ENCODE results near the gene HYOU1.
"Not testable (repeated sequence)": the region's sequence is repeated elsewhere in the genome, so short reads cannot be mapped to it uniquely, and the experiment has no call there.

The HYOU1 gene

DNA sequence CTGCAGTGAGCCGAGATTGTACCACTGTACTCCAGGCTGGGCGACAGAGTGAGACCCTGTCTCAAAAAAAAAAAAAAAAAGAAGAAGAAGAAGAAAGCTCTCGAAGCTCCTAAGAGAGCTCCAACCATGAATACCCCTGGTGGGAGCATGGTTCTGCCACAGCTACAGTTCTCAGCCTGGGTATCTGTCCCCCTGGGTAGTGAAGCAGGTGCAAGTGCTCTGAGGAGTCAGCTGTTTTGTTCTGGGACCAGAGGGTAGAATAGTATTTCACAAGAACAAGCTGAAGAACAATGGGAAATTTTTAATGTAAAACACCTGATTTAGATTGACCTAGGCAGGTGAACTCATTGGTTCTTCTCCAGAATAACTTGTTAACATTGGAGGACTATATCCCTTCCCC is 4.3 kb upstream of the HYOU1 start:
- H3K27ac Mint-ChIP-seq: no peak overlapping the region
- TF ChIP-seq, protein P1, sequence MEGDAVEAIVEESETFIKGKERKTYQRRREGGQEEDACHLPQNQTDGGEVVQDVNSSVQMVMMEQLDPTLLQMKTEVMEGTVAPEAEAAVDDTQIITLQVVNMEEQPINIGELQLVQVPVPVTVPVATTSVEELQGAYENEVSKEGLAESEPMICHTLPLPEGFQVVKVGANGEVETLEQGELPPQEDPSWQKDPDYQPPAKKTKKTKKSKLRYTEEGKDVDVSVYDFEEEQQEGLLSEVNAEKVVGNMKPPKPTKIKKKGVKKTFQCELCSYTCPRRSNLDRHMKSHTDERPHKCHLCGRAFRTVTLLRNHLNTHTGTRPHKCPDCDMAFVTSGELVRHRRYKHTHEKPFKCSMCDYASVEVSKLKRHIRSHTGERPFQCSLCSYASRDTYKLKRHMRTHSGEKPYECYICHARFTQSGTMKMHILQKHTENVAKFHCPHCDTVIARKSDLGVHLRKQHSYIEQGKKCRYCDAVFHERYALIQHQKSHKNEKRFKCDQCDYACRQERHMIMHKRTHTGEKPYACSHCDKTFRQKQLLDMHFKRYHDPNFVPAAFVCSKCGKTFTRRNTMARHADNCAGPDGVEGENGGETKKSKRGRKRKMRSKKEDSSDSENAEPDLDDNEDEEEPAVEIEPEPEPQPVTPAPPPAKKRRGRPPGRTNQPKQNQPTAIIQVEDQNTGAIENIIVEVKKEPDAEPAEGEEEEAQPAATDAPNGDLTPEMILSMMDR (IDR thresholded peaks at IDR 0.05): no peak
- no peak overlapping the region for H3K4me3 Mint-ChIP-seq
- no peak for DNase-seq
- peaks cover 14% of the 10 kb centered on the region for H3K4me1 Mint-ChIP-seq
- H3K36me3 Mint-ChIP-seq (ENCODE audit: low read depth): peaks cover 16% of the 10 kb centered on the region
- peaks cover 4% of the 10 kb centered on the region for H3K27me3 Mint-ChIP-seq (ENCODE audit: low read depth, poor library complexity)
- peaks cover 4% of the 10 kb centered on the region for H3K9me3 Mint-ChIP-seq

DNA sequence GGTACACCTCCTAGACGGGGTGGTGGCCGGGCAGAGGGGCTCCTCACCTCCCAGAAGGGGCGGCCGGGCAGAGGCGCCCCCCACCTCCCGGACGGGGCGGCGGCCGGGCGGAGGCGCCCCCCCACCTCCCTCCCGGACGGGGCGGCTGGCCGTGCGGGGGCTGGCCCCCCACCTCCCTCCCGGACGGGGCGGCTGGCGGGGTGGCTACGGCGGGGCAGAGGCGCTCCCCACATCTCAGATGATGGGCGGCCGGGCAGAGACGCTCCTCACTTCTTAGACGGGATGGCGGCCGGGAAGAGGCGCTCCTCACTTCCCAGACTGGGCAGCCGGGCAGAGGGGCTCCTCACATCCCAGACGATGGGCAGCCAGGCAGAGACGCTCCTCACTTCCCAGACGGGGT is 2.1 kb upstream of the HYOU1 start:
- H3K27me3 Mint-ChIP-seq (ENCODE audit: low read depth, poor library complexity); DNase-seq; H3K27ac Mint-ChIP-seq; H3K9me3 Mint-ChIP-seq: not testable (repeated sequence)
- Mint-ChIP-seq H3K4me1 (peaks cover 30% of the 10 kb centered on the region), H3K36me3 (ENCODE audit: low read depth) (peaks cover 35% of the 10 kb centered on the region), H3K4me3 (peak overlapping the region; percentile 65)

DNA sequence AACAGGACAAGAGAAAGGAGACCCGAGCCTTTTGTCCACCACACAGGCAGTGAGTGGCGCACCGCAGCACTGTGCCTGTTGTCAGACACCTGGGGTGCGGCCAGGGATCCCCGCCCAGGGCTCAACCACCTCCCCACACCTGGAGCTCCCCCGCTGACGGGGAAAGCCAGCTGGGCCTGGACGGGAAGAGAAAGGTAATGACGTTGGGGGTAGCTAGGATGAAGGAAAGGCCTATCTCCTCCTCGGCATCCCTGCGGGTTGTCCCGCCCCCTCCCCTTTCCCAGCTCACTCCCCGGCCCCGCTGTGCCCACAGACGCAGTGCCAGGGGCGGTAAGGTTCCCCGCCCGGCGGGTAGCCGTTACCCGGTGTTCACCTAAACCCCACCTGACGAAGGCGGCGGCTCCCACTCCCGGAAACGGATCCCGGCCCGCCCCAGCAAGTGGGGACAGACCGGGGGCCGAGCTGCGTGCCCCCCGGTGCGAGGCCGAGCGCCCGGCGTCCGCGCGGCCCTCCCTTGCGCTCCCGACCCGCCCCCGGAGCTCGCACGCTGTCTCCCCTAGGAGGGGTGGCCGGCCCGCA is 495 bp downstream of the HYOU1 start:
- H3K27ac Mint-ChIP-seq: peak overlapping the region; percentile 99
- peak overlapping the region; percentile 94 for H3K4me3 Mint-ChIP-seq
- no peak for DNase-seq
- H3K4me1 Mint-ChIP-seq: peaks cover 30% of the 10 kb centered on the region
- H3K27me3 Mint-ChIP-seq (ENCODE audit: low read depth, poor library complexity): peaks cover 4% of the 10 kb centered on the region
- H3K36me3 Mint-ChIP-seq (ENCODE audit: low read depth): peaks cover 57% of the 10 kb centered on the region
- H3K9me3 Mint-ChIP-seq: peaks cover 4% of the 10 kb centered on the region
- TF ChIP-seq, protein P1 (IDR thresholded peaks at IDR 0.05): no peak

DNA sequence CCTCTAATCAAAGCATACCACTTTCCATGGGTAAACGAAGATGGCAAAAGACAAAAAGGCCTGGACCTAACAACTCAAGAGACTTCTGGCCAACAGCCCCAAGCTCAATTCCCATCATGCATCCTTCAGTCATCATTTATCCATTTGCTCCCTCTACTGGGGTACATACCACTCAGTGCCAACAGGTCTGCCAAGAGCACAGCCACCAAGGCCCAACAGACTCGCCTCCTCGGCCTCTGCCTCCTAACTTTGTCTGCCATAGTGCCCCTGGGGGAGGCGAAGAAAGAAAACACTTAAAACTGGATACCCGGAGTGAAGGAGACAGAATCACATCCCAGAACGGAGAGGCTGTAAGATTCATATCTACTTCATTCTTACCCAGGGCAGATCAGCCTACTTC is 1.1 kb downstream of the HYOU1 start:
- peaks cover 63% of the 10 kb centered on the region for H3K36me3 Mint-ChIP-seq (ENCODE audit: low read depth)
- peaks cover 4% of the 10 kb centered on the region for H3K27me3 Mint-ChIP-seq (ENCODE audit: low read depth, poor library complexity)
- peaks cover 4% of the 10 kb centered on the region for H3K9me3 Mint-ChIP-seq
- peak overlapping the region; percentile 89 for H3K27ac Mint-ChIP-seq
- TF ChIP-seq, protein P1 (IDR thresholded peaks at IDR 0.05): no peak
- H3K4me1 Mint-ChIP-seq: peaks cover 30% of the 10 kb centered on the region
- DNase-seq: no peak
- peak overlapping the region; percentile 94 for H3K4me3 Mint-ChIP-seq

DNA sequence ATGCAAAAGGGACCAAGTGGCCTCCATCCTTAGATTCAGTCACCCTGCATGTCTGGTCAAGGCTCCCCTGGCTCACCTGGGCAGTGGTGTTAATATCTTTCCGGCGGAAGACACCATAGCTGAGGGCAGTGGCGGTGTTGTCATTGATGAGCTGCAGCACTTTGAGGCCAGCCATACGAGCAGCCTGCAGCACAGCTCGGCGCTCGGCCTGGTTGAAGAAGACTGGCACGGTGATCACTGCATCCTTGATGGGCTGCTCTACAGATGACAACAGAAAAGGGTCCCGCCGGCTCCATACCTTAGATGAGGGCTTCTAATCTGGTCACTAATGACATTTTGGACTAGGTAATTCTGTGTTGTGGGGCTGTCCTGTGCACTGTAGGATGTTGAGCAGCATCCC is 2.6 kb downstream of the HYOU1 start:
- no peaks in the 10 kb centered on the region for H3K27me3 Mint-ChIP-seq (ENCODE audit: low read depth, poor library complexity)
- no peak overlapping the region for H3K4me3 Mint-ChIP-seq
- no peaks in the 10 kb centered on the region for H3K9me3 Mint-ChIP-seq
- no peak overlapping the region for H3K27ac Mint-ChIP-seq
- peaks cover 59% of the 10 kb centered on the region for H3K36me3 Mint-ChIP-seq (ENCODE audit: low read depth)
- no peak for DNase-seq
- TF ChIP-seq, protein P1 (IDR thresholded peaks at IDR 0.05): no peak
- peaks cover 30% of the 10 kb centered on the region for H3K4me1 Mint-ChIP-seq

DNA sequence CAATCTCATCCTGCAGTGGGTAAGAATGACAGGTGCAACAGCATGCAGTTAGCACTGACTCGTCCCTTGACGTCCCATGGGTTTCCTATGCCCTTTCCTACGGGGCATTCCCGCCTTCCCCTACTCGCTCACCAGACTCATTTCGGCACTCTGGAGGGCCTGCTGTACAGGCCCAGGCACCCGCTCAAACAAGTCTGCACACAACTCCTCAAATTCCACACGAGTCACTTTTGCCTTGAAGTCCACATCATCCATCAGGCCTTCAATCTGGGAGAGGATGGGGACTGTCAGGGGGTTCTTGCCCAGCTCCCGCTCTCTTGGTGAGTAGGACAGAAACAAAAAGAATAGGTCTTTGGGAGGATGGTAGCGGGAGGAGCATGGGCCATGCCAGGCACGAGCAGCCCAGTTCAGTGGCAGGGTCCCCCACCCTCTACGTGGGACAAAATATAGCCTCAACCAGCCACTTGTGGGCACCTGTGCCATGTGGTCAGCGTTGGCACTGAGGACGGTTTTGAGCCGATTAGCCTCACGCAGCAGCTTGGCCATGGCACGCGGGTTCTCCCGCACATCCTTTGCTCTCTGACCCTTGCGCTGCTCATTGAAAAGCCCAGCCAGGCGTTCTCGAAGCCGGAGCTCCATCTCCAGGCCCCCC is 4.7 kb downstream of the HYOU1 start:
- peaks cover 70% of the 10 kb centered on the region for H3K36me3 Mint-ChIP-seq (ENCODE audit: low read depth)
- H3K4me1 Mint-ChIP-seq: peaks cover 17% of the 10 kb centered on the region
- H3K27ac Mint-ChIP-seq: peak overlapping the region; percentile 23
- H3K27me3 Mint-ChIP-seq (ENCODE audit: low read depth, poor library complexity): no peaks in the 10 kb centered on the region
- H3K9me3 Mint-ChIP-seq: no peaks in the 10 kb centered on the region
- TF ChIP-seq, protein P1 (IDR thresholded peaks at IDR 0.05): no peak
- H3K4me3 Mint-ChIP-seq: no peak overlapping the region
- DNase-seq: no peak
